ENCODE measurements around the gene LCE1E.
A peak's percentile ranks its signal among the peaks of the same experiment; 100 is the strongest.

LCE1E gene

GRCh38 chr1:152777510-152778137 lies 8.4 kb upstream of the LCE1E start:
- DNase-seq (ENCODE audit: low spot score) = peak; percentile 18

- DNase-seq (ENCODE audit: low spot score) = no peak
Observed at GRCh38 chr1:152783095-152783494, 3.0 kb upstream of the LCE1E start.

- DNase-seq (ENCODE audit: low spot score) = no peak
Observed at GRCh38 chr1:152795686-152796085, 9.6 kb downstream of the LCE1E start.

- DNase-seq (ENCODE audit: low spot score) = no peak
Observed at GRCh38 chr1:152796421-152796820, 10.4 kb downstream of the LCE1E start, which contains the start of gene LCE1D. Gene LCE1D, plus strand, starts transcription at chr1:152796721. Its CDS starts 1,074 bp downstream, at chr1:152797795.

- no peak for DNase-seq (ENCODE audit: low spot score)
Observed at GRCh38 chr1:152801333-152801732, 15.3 kb downstream of the LCE1E start.

- DNase-seq (ENCODE audit: low spot score) = no peak
Observed at GRCh38 chr1:152806576-152806975, 20.5 kb downstream of the LCE1E start, which contains the start of gene LCE1C. Gene LCE1C, minus strand, starts transcription at chr1:152806651. Its CDS starts 1,173 bp downstream, at chr1:152805478.

GRCh38 chr1:152811050-152811449 lies 25.0 kb downstream of the LCE1E start:
- DNase-seq (ENCODE audit: low spot score) = no peak

GRCh38 chr1:152811671-152812070 lies 25.6 kb downstream of the LCE1E start, which contains the start of gene LCE1B:
Gene LCE1B, plus strand, starts transcription at chr1:152811971. Its CDS starts 476 bp downstream, at chr1:152812447.
- DNase-seq (ENCODE audit: low spot score) = no peak

GRCh38 chr1:152817309-152817708 lies 31.3 kb downstream of the LCE1E start:
- DNase-seq (ENCODE audit: low spot score) = no peak

- DNase-seq (ENCODE audit: low spot score) = no peak
Observed at GRCh38 chr1:152823294-152823693, 37.2 kb downstream of the LCE1E start.

GRCh38 chr1:152824964-152825363 lies 38.9 kb downstream of the LCE1E start:
- DNase-seq (ENCODE audit: low spot score) = no peak

GRCh38 chr1:152827173-152827572 lies 41.1 kb downstream of the LCE1E start, which contains the start of gene LCE1A:
Gene LCE1A, plus strand, starts transcription at chr1:152827473. Its CDS starts 0 bp downstream, at chr1:152827473.
- no peak for DNase-seq (ENCODE audit: low spot score)

- DNase-seq (ENCODE audit: low spot score) = no peak
Observed at GRCh38 chr1:152836870-152837269, 50.8 kb downstream of the LCE1E start.
